ENCODE data around the gene COPG2. TPM values are rescaled to one million over a fixed set of nuclear protein-coding genes. Genes with fewer than 3 reads are reported as not detected.
"Not testable (repeated sequence)": the region's sequence is repeated elsewhere in the genome, so short reads cannot be mapped to it uniquely, and the experiment has no call there.

Gene COPG2
- total RNA-seq, result 10 to 100 TPM; 28.0 to 55.0 TPM

GRCh38 chr7:130668258-130669084, at the start of gene COPG2:
Gene COPG2 (minus strand): TSS chr7:130668748. CDS start chr7:130668668, 80 bp downstream.
- peak within 1 kb of the TSS; percentile 65 to 75 for H3K27ac Mint-ChIP-seq
- no peaks in the 10 kb centered on the region for H3K9me3 Mint-ChIP-seq
- H3K36me3 Mint-ChIP-seq, result no peaks in the 10 kb centered on the region
- ATAC-seq (peak; percentile 96 to 98), DNase-seq (ENCODE audit: low spot score in 2 of 2) (peak; percentile 88)

GRCh38 chr7:130712416-130712815, 43.9 kb upstream of the COPG2 start:
- Mint-ChIP-seq H3K9me3 (peaks cover 0 to under 1% of the 10 kb centered on the region in 2 donors), H3K36me3 (peaks cover 0 to under 1% of the 10 kb centered on the region in 2 donors), H3K27ac (no peak overlapping the region)
- ATAC-seq (no peak), DNase-seq (ENCODE audit: low spot score in 2 of 2) (no peak)

GRCh38 chr7:130708766-130709165, 40.2 kb upstream of the COPG2 start:
- DNase-seq (ENCODE audit: low spot score in 2 of 2), result no peak
- Mint-ChIP-seq H3K36me3 (peaks cover 0 to 5% of the 10 kb centered on the region in 2 donors), H3K27ac (no peak overlapping the region), H3K9me3 (peaks cover 0 to 14% of the 10 kb centered on the region in 2 donors)
- ATAC-seq, result no peak

- DNase-seq (ENCODE audit: low spot score in 2 of 2) (no peak), ATAC-seq (no peak)
- Mint-ChIP-seq H3K27ac (peak overlapping the region in 1 of 2 donors; percentile 37), H3K9me3 (peaks cover 0 to 14% of the 10 kb centered on the region in 2 donors), H3K36me3 (peaks cover 0 to 5% of the 10 kb centered on the region in 2 donors)
Measured at GRCh38 chr7:130708001-130708400, 39.5 kb upstream of the COPG2 start.

- Mint-ChIP-seq H3K27ac (no peak overlapping the region), H3K9me3 (peaks cover 0 to 14% of the 10 kb centered on the region in 2 donors), H3K36me3 (peaks cover 0 to 5% of the 10 kb centered on the region in 2 donors)
- no peak for DNase-seq (ENCODE audit: low spot score in 2 of 2)
- ATAC-seq, result no peak
Measured at GRCh38 chr7:130703851-130704250, 35.3 kb upstream of the COPG2 start.

GRCh38 chr7:130701650-130702049, 33.1 kb upstream of the COPG2 start:
- ATAC-seq (no peak), DNase-seq (ENCODE audit: low spot score in 2 of 2) (no peak)
- Mint-ChIP-seq H3K36me3 (no peaks in the 10 kb centered on the region), H3K9me3 (peaks cover 0 to 7% of the 10 kb centered on the region in 2 donors), H3K27ac (no peak overlapping the region)

- no peak for ATAC-seq
- H3K36me3 Mint-ChIP-seq, result no peaks in the 10 kb centered on the region
- DNase-seq (ENCODE audit: low spot score in 2 of 2), result no peak
- H3K9me3 Mint-ChIP-seq, result no peaks in the 10 kb centered on the region
- H3K27ac Mint-ChIP-seq, result no peak overlapping the region
Measured at GRCh38 chr7:130700760-130701159, 32.2 kb upstream of the COPG2 start.

GRCh38 chr7:130699686-130700085, 31.1 kb upstream of the COPG2 start:
- no peak for DNase-seq (ENCODE audit: low spot score in 2 of 2)
- no peak for ATAC-seq
- H3K9me3 Mint-ChIP-seq, result no peaks in the 10 kb centered on the region
- H3K27ac Mint-ChIP-seq, result no peak overlapping the region
- no peaks in the 10 kb centered on the region for H3K36me3 Mint-ChIP-seq

GRCh38 chr7:130697820-130698219, 29.3 kb upstream of the COPG2 start:
- DNase-seq (ENCODE audit: low spot score in 2 of 2) (no peak), ATAC-seq (no peak)
- no peaks in the 10 kb centered on the region for H3K9me3 Mint-ChIP-seq
- no peaks in the 10 kb centered on the region for H3K36me3 Mint-ChIP-seq
- H3K27ac Mint-ChIP-seq, result no peak overlapping the region

- DNase-seq (ENCODE audit: low spot score in 2 of 2) (no peak), ATAC-seq (no peak)
- Mint-ChIP-seq H3K9me3 (peaks cover 8 to 11% of the 10 kb centered on the region in 2 donors), H3K36me3 (peaks cover 6 to 11% of the 10 kb centered on the region in 2 donors), H3K27ac (no peak overlapping the region)
Measured at GRCh38 chr7:130695840-130696239, 27.3 kb upstream of the COPG2 start.

GRCh38 chr7:130692396-130692795, 23.8 kb upstream of the COPG2 start:
- Mint-ChIP-seq H3K36me3 (peaks cover 6 to 11% of the 10 kb centered on the region in 2 donors), H3K9me3 (peaks cover 8 to 11% of the 10 kb centered on the region in 2 donors)
- not testable (repeated sequence) for DNase-seq (ENCODE audit: low spot score in 2 of 2); H3K27ac Mint-ChIP-seq; ATAC-seq

GRCh38 chr7:130689683-130690082, 21.1 kb upstream of the COPG2 start:
- Mint-ChIP-seq H3K36me3 (peaks cover 6 to 11% of the 10 kb centered on the region in 2 donors), H3K27ac (no peak overlapping the region), H3K9me3 (peaks cover 10 to 20% of the 10 kb centered on the region in 2 donors)
- ATAC-seq (no peak), DNase-seq (ENCODE audit: low spot score in 2 of 2) (no peak)

- Mint-ChIP-seq H3K9me3 (peaks cover 2 to 8% of the 10 kb centered on the region in 2 donors), H3K36me3 (no peaks in the 10 kb centered on the region), H3K27ac (no peak overlapping the region)
- ATAC-seq (no peak), DNase-seq (ENCODE audit: low spot score in 2 of 2) (no peak)
Measured at GRCh38 chr7:130683026-130683425, 14.5 kb upstream of the COPG2 start.

- Mint-ChIP-seq H3K36me3 (no peaks in the 10 kb centered on the region), H3K9me3 (no peaks in the 10 kb centered on the region), H3K27ac (no peak overlapping the region)
- no peak for DNase-seq (ENCODE audit: low spot score in 2 of 2)
- ATAC-seq, result no peak
Measured at GRCh38 chr7:130674456-130674855, 5.9 kb upstream of the COPG2 start.

- no peak for DNase-seq (ENCODE audit: low spot score in 2 of 2)
- no peaks in the 10 kb centered on the region for H3K9me3 Mint-ChIP-seq
- no peak for ATAC-seq
- H3K27ac Mint-ChIP-seq, result no peak overlapping the region
- no peaks in the 10 kb centered on the region for H3K36me3 Mint-ChIP-seq
Measured at GRCh38 chr7:130673066-130673465, 4.5 kb upstream of the COPG2 start.

GRCh38 chr7:130672146-130672545, 3.6 kb upstream of the COPG2 start:
- ATAC-seq (no peak), DNase-seq (ENCODE audit: low spot score in 2 of 2) (no peak)
- H3K36me3 Mint-ChIP-seq, result no peaks in the 10 kb centered on the region
- H3K27ac Mint-ChIP-seq, result no peak overlapping the region
- no peaks in the 10 kb centered on the region for H3K9me3 Mint-ChIP-seq

GRCh38 chr7:130669085-130669700, 645 bp upstream of the COPG2 start:
- no peaks in the 10 kb centered on the region for H3K36me3 Mint-ChIP-seq
- no peaks in the 10 kb centered on the region for H3K9me3 Mint-ChIP-seq
- DNase-seq (ENCODE audit: low spot score in 2 of 2) (no peak), ATAC-seq (no peak)
- H3K27ac Mint-ChIP-seq, result peak overlapping the region; percentile 65 to 75
